IMR-90 (cell line): ENCODE results near the gene SPACA6. TPM values are rescaled to one million over a fixed set of nuclear protein-coding genes. Genes with fewer than 3 reads are reported as not detected.

ENCODE experiments used
- ATAC-seq: fragments of 200-7000 bp; cut with Tn5 transposase; 2 replicates; pipeline ENCODE4 v1.9.1; 2020; ENCODE audit warnings: low read depth, mild to moderate bottlenecking, moderate library complexity
- BruUV-seq: library from RNA; stranded (reverse); fragments of 400-500 nt; replicated peaks from 2 replicates; lab custom pipeline; 2021; lab: Mats Ljungman, UMichigan
- CTCF ChIA-PET: fragments of 300-600 bp; formaldehyde crosslinking; extraction: SDS; loops from one replicate; lab custom pipeline; 2021; ENCODE audit warnings: antibody characterized with exemption; lab: Yijun Ruan, JAX
- POLR2A ChIA-PET: fragments of 300-600 bp; sonication (Branson Sonifier 250); formaldehyde crosslinking; loops from one replicate; lab custom pipeline; 2022; ENCODE audit warnings: antibody characterized with exemption; ENCODE audit not compliant: unreplicated experiment; lab: Charles Lee
- DNase-seq: peaks from one replicate; pipeline ENCODE4 v3.0.0; 2013
- H2AFZ ChIP-seq: replicated peaks from 2 replicates; pipeline ENCODE3; 2013; ENCODE audit warnings: low read length, mild to moderate bottlenecking; ENCODE audit not compliant: poor library complexity
- H2AK5ac ChIP-seq: 2 replicates; pipeline ENCODE4 v1.6.1; 2013; ENCODE audit warnings: low read depth, low read length, inconsistent platforms
- H2AK9ac ChIP-seq: replicated peaks from 2 replicates; pipeline ENCODE3; 2013; ENCODE audit warnings: mild to moderate bottlenecking, low read depth, low read length, moderate library complexity; ENCODE audit not compliant: poor library complexity
- H2BK120ac ChIP-seq: 2 replicates; pipeline ENCODE4 v1.6.1; 2013; ENCODE audit warnings: low read depth, low read length, inconsistent platforms
- H2BK15ac ChIP-seq: 3 replicates; pipeline ENCODE4 v1.6.1; 2013; ENCODE audit warnings: low read depth, low read length, inconsistent platforms
- H2BK20ac ChIP-seq: 2 replicates; pipeline ENCODE4 v1.6.1; 2013; ENCODE audit warnings: low read depth, mild to moderate bottlenecking, inconsistent platforms, low read length, moderate library complexity
- H2BK5ac ChIP-seq: 2 replicates; pipeline ENCODE4 v1.6.1; 2013; ENCODE audit warnings: mild to moderate bottlenecking, low read depth, low read length, inconsistent platforms; ENCODE audit not compliant: poor library complexity, severe bottlenecking
- H3K14ac ChIP-seq: replicated peaks from 2 replicates; pipeline ENCODE4 v1.6.1; 2013; ENCODE audit warnings: low read depth, low read length, inconsistent platforms
- H3K18ac ChIP-seq: 2 replicates; pipeline ENCODE4 v1.6.1; 2013; ENCODE audit warnings: low read depth, low read length, control low read depth
- H3K23ac ChIP-seq: 2 replicates; pipeline ENCODE4 v1.6.1; 2013; ENCODE audit warnings: low read depth, low read length, inconsistent platforms
- H3K27ac ChIP-seq: 2 replicates; pipeline ENCODE4 v1.5.1; 2013; ENCODE audit warnings: mild to moderate bottlenecking, control low read depth, low read length; ENCODE audit not compliant: insufficient read depth
- H3K27me3 ChIP-seq: 2 replicates; pipeline ENCODE4 v1.6.1; 2013; ENCODE audit warnings: low read length; ENCODE audit not compliant: control insufficient read depth, insufficient read depth
- H3K36me3 ChIP-seq: 2 replicates; pipeline ENCODE4 v1.6.1; 2013; ENCODE audit warnings: low read length, mixed read lengths; ENCODE audit not compliant: control insufficient read depth, insufficient read depth
- H3K4ac ChIP-seq: 2 replicates; pipeline ENCODE4 v1.6.1; 2013; ENCODE audit warnings: low read depth, low read length, inconsistent platforms
- H3K4me1 ChIP-seq: 2 replicates; pipeline ENCODE4 v1.6.1; 2013; ENCODE audit warnings: low read length, mixed read lengths; ENCODE audit not compliant: control insufficient read depth, insufficient read depth
- H3K4me2 ChIP-seq: 2 replicates; pipeline ENCODE4 v1.6.1; 2013; ENCODE audit warnings: low read depth, mild to moderate bottlenecking, control low read depth, low read length, moderate library complexity
- H3K4me3 ChIP-seq: 2 replicates; pipeline ENCODE4 v1.5.1; 2013; ENCODE audit warnings: low read depth, mild to moderate bottlenecking, control low read depth, low read length, moderate library complexity; ENCODE audit not compliant: insufficient read depth
- H3K56ac ChIP-seq: 2 replicates; pipeline ENCODE4 v1.6.1; 2013; ENCODE audit warnings: low read length, inconsistent platforms; ENCODE audit not compliant: insufficient read depth; ENCODE audit errors: extremely low read depth
- H3K79me1 ChIP-seq, 2 experiments: 2 replicates each; pipeline ENCODE4 v1.6.1; 2013; ENCODE audit warnings: low read length in 2 of 2, inconsistent platforms in 1 of 2, low read depth in 1 of 2
- H3K9ac ChIP-seq: 2 replicates; pipeline ENCODE4 v1.6.1; 2013; ENCODE audit warnings: low read depth, low read length, control low read depth
- H3K9me1 ChIP-seq: 2 replicates; pipeline ENCODE4 v1.6.1; 2013; ENCODE audit warnings: low read length, inconsistent platforms; ENCODE audit not compliant: insufficient read depth
- H3K9me3 ChIP-seq: 2 replicates; pipeline ENCODE4 v1.6.1; 2013; ENCODE audit warnings: low read length; ENCODE audit not compliant: control insufficient read depth, insufficient read depth
- H4K20me1 ChIP-seq: 2 replicates; pipeline ENCODE4 v1.6.1; 2013; ENCODE audit warnings: low read length, inconsistent platforms; ENCODE audit not compliant: insufficient read depth
- H4K5ac ChIP-seq: 2 replicates; pipeline ENCODE4 v1.6.1; 2013; ENCODE audit warnings: mild to moderate bottlenecking, low read depth, low read length, control low read depth
- H4K8ac ChIP-seq, 2 experiments: 2 replicates each; pipeline ENCODE4 v1.6.1; 2013; ENCODE audit warnings: low read depth in 2 of 2, low read length in 2 of 2, control low read depth in 1 of 2, inconsistent platforms in 1 of 2
- H4K91ac ChIP-seq: 2 replicates; pipeline ENCODE4 v1.6.1; 2013; ENCODE audit warnings: low read depth, low read length, inconsistent platforms; ENCODE audit not compliant: insufficient read depth
- CTCF ChIP-seq: conservative IDR thresholded peaks from 2 replicates; pipeline ENCODE4 v1.5.1; 2012; ENCODE audit warnings: mild to moderate bottlenecking, low read depth, low read length, improper control_type of control experiment
- FOS ChIP-seq: fragments of 150-350 bp; IDR thresholded peaks from 2 replicates; pipeline ENCODE4 v1.6.1; 2016; ENCODE audit warnings: low read depth, low read length
- USF2 ChIP-seq: fragments of 150-350 bp; IDR thresholded peaks from 2 replicates; pipeline ENCODE4 v1.6.1; 2017; ENCODE audit warnings: mild to moderate bottlenecking, antibody characterized with exemption, low read length, low read depth
- WGBS, 2 experiments: methylation state at CpG; one replicate each; pipeline versions ENCODE4 v1.1.5 to v1.1.7; 2013; ENCODE audit warnings: missing lambda C conversion rate in 2 of 2; ENCODE audit not compliant: insufficient read length in 1 of 2; ENCODE audit errors: extremely low coverage in 2 of 2; 5-methylcytosine and 5-hydroxymethylcytosine counted together
- dilution Hi-C: fragments of 300-500 bp; cut with HindIII; formaldehyde crosslinking; loops from one replicate; pipeline ENCODE4 v1.14.3; 2018; ENCODE audit warnings: low sequenced_read_pairs; ENCODE audit not compliant: unreplicated experiment
- in situ Hi-C: fragments of 300-500 bp; cut with MboI; formaldehyde crosslinking; loops from 3 replicates; pipeline ENCODE4 v1.14.3; 2019; ENCODE audit warnings: low sequenced_read_pairs, inconsistent platforms, mixed read lengths
- intact Hi-C: fragments of 100-400 bp; cut with micrococcal nuclease; formaldehyde crosslinking; loops from 2 replicates; pipeline ENCODE4 v1.10.0; 2022
- polyA plus RNA-seq, 3 experiments: library from polyadenylated mRNA; depleted of rRNA; stranded (reverse); fragments of >200 nt; gene quantifications; 2 replicates each; pipeline ENCODE4 v1.2.3, GENCODE V29; 2012; ENCODE audit warnings: low replicate concordance in 1 of 3
- total RNA-seq: library from RNA; depleted of rRNA; stranded (reverse); fragments of >200 nt; gene quantifications from 2 replicates; pipeline ENCODE4 v1.2.3, GENCODE V29; 2012

The SPACA6 gene
- total and polyA plus RNA-seq, 2 of the 4 experiments (the other 2 are of a cell fraction) = 1.3 to 13.6 TPM

- H2BK20ac ChIP-seq = no peak overlapping the region
- H2BK15ac ChIP-seq = no peak overlapping the region
- H4K20me1 ChIP-seq = no peaks in the 10 kb centered on the region
- no peak overlapping the region for H2BK5ac ChIP-seq
- H4K91ac ChIP-seq = no peak overlapping the region
- no peak overlapping the region for H4K8ac ChIP-seq
- H3K79me1 ChIP-seq = no peaks in the 10 kb centered on the region
- H3K14ac ChIP-seq = no peak overlapping the region
- 0 out of 2 replicates have a peak, but pooled peaks cover 1% of the 10 kb centered on the region for H3K9me3 ChIP-seq
- DNase-seq (no peak), ATAC-seq (no peak)
- no peak overlapping the region for H2BK120ac ChIP-seq
- H3K56ac ChIP-seq = no peak overlapping the region
- H3K9ac ChIP-seq = no peak overlapping the region
- no peak overlapping the region for H3K23ac ChIP-seq
- H3K4ac ChIP-seq = no peak overlapping the region
- H3K4me2 ChIP-seq = no peak overlapping the region
- in situ Hi-C loops (no loop called here), intact Hi-C loops (no loop called here), dilution Hi-C loops (no loop called here)
- 100% methylated on average over 1 of the region's 13 CpGs; no CpG with 5 or more reads in 1 of the 2 experiments for WGBS, 2 experiments
- no peak overlapping the region for H2AK9ac ChIP-seq
- no peak overlapping the region for H2AK5ac ChIP-seq
- no peak overlapping the region for H4K5ac ChIP-seq
- H3K4me3 ChIP-seq = no peak overlapping the region
- no peak for TF ChIP-seq FOS
- no peak for TF ChIP-seq CTCF
- no peak for TF ChIP-seq USF2
- no peaks in the 10 kb centered on the region for H3K36me3 ChIP-seq
- no peaks in the 10 kb centered on the region for H3K9me1 ChIP-seq
- H3K27me3 ChIP-seq = no peaks in the 10 kb centered on the region
- CTCF ChIA-PET = no interaction called here
- BruUV-seq = no TSS peak
- H3K27ac ChIP-seq = no peak overlapping the region
- H2AFZ ChIP-seq = no peak overlapping the region
- no peak overlapping the region for H3K18ac ChIP-seq
- no peaks in the 10 kb centered on the region for H3K4me1 ChIP-seq
- POLR2A ChIA-PET = no interaction called here
These were observed 46.5 kb downstream of the SPACA6 start for GRCh38 chr19:51739466-51740213.
